ENCODE measurements around the gene HERPUD1.

Gene HERPUD1

DNA sequence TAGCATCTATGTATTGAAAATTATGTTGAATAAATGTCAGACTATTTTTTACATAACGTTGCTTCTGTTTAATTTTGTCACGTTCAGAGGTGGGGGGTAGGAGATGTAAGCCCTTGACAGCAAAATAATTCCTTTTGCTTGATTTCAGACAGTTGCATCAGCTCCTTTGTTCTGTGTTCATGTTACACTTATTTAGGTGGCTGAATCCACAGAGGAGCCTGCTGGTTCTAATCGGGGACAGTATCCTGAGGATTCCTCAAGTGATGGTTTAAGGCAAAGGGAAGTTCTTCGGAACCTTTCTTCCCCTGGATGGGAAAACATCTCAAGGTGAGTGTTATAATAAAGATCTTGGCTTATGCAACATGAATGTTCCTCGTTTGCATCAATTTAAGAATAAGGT lies 4.5 kb downstream of the HERPUD1 start:
- DNase-seq, result no peak

DNA sequence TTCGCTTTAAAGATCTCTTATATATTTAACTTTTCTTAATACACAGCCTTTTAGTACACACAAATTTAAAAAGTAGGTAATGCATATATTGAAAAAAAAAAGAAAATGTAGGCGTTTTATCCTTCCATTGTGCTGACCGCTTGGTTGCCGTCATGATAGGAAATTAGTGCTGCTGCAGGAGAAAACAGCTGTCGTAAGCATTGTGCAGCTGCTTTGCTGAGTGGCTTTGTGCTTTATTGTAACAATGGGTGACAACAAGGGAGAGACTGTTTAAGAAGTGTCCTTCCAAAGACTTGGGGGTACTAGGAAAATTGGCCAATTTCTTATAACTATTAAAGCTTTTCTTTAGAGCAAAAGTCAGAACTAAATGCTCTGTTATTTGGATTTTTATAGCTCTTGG lies 5.0 kb downstream of the HERPUD1 start:
- no peak for DNase-seq

DNA sequence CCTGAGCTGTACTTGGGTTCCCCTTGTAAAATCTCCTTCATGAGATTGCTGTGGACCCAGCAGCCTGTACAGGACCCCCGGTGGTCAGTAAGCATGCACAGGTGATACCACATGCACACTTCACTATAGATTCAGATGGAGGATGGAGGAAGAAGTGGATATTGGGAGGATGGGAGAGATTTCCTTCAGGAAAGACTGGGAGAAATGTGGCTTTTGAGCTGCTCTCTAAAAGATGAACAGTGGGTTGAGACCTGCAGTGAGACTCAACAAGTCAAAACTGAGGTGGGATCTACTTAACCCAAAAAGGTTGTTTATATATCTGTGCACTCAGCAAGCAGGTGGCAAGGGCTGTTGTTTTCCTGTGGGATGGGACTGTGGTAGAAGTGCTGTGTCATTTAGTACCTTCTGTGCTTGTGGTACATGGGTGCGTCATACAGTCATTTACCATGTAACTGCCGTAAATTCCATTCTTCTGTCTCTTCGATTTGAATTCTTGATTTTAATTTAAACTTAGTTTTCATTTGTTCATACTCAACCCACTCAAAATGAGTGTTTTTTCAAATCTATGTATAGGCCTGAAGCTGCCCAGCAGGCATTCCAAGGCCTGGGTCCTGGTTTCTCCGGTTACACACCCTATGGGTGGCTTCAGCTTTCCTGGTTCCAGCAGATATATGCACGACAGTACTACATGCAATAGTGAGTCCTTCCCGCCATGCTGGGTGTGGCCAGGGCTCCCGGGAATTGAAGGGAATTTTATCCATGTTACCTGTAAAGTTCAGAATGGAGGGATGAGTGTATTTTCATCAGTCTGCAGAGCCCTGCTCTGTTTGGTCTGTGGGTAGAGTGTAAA lies 6.9 kb downstream of the HERPUD1 start:
- no peak for DNase-seq

DNA sequence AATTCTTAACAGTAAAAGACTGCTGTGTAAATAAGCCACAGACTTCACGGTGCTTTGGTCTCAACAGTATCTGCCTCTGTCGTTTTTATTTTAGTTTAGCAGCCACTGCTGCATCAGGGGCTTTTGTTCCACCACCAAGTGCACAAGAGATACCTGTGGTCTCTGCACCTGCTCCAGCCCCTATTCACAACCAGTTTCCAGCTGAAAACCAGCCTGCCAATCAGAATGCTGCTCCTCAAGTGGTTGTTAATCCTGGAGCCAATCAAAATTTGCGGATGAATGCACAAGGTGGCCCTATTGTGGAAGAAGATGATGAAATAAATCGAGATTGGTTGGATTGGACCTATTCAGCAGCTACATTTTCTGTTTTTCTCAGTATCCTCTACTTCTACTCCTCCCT lies 7.9 kb downstream of the HERPUD1 start:
- DNase-seq, result no peak

DNA sequence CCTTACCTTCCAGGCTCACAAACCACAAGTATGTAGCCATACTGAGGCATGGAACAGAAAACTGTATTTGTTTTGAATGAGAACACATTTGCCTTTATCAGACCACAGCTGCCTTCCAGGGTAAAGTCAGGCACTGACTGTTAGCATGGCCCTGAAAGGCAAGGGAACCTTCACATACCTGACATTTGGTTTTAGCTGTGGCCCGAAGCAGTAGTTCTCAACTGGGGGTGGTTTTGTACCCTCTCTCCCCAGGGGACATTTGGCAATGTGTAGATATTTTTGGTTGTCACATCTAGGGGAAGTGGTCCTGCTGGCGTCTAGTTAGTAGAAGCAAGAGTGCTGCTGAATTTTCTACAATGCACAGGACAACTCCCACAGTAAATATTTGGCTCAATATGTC lies 9.2 kb downstream of the HERPUD1 start:
- no peak for DNase-seq

DNA sequence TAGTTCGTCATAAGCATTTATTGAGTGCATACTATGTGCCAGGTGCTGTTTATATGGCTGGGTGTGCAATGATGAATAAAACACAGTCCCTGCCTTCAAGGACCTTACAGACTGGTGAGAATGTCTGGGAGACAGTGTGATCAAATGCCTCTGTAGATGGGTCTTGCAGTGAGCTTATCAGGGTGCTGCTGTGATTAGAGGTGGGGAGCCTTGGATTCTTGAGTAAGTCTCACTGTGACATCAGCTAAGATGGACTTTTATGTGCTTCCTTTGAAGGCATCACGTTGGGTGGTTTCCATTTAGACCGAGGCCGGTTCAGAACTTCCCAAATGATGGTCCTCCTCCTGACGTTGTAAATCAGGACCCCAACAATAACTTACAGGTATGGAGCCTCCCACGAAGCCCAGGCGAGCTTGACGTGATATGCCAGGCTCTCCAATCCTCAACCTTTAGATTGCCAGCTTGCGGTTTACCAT lies 10.0 kb downstream of the HERPUD1 start:
- DNase-seq, result no peak

DNA sequence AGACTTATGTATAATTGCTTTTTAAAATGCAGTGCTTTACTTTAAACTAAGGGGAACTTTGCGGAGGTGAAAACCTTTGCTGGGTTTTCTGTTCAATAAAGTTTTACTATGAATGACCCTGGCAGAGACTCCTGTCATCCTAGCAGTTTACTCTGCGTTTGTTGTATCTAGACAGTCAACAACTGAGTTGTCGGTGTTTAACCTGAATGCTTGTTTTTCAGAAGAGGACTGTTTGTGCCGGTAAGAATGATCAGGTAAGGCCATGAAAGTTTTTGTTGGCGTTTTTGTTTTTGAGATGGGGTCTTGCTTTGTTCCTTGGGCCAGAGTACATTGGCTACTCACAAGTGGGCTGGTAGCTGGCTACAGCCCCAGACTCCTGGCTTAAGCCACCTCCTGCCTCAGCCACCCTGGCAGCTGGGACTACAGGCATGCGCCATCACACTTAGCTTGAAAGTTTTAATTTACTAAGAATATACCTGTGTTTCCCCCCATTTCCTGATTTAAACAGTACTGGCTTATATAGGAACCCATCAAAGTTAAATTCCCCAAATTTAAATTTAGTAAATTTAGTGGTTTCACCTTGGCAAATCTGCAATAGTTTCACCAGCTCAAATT lies 11.9 kb downstream of the HERPUD1 start:
- no peak for DNase-seq

DNA sequence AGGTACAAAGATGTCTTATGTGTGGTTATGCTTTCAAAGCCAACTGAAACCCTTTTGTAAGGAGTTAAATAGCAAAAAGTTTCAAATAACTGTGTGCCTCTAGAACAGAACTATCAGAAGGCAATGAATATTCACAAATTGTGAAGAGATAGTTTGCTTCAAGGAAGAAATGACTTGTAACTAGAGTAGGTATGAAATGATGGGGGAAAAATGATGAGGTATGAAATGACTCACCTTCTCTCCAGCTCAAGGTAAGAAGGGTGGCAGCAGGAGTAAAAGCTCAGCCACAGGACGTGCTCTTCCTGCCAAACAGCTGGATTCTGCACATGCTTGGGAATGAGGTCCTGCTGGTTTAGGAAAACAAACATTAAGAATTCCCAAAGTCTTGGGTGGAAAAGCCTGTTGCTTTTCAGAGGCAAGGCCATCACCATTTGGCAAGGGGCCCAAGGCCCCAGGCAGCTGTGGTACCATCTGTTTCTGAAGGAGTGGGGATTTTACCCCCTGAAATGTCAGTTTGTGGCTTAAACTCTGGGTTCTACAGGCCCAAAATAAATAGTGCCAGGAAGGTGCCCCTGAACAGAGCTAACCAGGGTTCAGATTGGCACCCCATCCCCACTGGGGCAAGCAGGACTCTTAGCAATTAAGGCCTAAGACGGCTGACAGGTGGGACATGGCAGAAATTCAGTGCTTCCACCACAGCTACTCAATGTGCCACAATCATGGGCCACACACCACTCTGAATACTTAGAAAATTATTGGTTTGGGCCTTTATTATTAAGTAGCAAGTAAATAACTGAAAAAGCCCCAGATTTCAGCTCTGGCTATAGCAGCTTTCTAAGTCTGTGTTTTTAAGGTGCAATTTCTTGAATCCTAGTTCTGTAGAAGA lies 13.3 kb downstream of the HERPUD1 start:
- DNase-seq, result no peak

DNA sequence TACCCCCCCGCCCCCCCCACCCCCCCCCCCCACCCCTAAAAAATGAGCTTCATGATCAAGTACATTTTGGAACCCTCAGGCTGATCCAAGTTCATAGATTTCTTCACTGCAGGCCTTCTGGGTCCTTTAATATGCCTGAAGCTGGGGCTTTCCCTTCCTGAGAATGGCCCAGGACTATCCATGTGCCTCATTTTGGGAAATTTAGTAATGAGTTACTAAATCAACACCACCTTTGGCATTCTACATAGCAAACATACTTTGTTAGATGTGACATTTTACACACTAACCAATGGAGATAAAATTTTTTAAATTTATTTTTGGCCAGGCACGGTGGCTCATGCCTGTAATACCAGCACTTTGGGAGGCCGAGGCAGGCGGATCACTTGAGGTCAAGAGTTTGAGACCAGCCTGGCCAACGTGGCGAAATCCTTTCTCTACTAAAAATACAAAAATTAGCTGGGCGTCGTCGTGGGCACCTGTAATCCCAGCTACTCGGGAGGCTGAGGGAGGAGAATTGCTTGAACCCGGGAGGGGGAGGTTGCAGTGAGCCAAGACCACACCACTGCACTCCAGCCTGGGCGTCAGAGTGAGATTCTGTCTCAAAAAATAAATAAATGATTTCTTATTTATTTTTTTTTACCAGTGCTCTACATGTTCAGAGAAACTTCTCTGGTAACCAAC lies 14.0 kb downstream of the HERPUD1 start:
- no peak for DNase-seq

DNA sequence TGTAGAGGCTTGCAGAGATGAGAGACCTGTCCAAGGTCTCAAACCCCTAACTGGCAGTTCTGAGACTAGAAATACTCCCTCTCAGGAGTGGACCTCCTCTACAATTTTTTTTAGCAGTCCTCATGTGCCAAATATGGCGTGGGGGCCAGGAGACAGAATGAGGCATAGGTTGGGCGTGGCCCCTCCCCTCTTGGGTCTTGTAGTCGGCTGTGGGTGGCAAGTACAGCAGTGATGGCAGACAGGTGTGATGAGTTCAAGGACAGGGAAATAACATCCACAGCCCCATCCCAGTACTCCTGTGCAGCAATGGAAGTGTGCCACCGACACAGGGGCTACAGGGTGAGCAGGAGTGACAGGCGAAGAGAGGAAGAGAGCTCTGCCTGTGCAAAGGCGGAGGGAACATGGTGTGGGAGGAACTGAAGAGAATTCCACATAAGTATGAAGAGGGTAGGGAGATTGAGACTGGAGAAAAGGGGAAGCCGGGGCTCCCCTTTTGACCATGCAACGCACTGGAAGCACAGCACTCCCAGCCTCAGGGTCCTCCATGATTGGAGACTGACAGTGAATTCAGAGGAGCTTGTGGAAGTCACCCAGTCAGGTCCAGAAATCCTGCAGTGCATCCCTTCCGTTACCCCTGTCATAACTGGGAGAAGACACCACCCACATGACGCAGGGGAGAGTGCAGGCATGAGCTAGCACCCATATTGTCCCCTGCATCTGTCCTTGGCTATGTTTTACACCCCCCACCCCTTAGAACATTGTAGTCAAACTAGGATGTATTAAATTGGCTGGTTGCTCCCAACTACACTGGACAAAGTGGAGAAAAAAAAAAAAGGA lies 15.0 kb downstream of the HERPUD1 start:
- no peak for DNase-seq

DNA sequence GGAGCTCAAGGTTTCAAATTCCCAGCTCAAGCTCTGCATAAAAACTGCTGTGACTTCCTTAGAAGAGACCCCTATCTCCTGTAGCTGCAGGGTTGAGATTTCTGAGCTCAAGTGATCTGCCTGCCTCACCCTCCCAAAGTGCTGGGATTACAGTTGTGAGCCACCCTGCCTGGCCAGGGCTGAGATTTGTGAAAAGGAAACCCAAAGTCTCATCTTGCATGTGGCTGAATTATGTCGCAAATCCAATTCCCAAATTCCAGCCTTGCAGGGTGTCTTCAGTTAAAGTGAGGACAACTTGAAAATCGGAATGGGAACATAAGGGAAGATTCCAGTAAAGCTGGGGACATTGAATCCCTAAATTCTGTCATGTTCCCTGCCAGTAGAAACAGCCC lies 15.7 kb downstream of the HERPUD1 start:
- no peak for DNase-seq

DNA sequence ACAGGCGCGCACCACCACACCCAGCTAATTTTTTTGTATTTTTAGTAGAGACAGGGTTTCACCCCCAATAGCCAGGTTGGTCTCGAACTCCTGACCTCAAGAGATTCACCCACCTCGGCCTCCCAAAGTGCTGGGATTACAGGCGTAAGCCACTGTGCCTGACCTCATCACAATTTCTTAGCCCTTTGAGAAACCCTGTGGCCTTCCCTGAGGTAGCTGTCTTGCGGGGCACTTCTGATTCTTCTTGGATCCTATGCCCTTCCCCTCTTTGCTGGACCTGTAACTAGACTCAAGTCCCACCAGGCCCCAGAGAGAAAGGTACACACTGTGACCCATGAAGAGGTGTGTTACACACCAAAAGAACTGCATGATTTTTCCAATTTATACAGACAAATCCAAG lies 16.3 kb downstream of the HERPUD1 start:
- DNase-seq, result no peak

DNA sequence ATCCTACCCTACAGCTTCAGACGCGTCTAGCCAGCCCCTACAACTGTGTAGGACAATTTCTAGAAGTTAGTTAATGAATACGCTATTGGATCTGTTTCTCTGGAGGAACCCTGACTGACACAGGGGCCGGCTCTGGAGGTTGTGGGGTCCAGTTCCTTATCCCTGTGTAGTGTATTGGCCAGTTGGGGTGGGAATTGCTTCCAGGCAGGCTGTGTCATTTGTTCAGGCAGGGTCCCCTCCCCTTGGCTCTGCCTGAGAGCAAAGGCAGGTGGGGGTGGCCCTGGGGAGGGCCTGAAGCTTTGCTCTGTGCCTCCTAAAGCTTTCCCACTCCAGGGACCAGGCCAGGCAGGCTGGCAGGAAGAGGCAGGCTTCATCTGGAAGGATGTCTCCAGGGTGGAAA lies 18.1 kb downstream of the HERPUD1 start:
- no peak for DNase-seq

DNA sequence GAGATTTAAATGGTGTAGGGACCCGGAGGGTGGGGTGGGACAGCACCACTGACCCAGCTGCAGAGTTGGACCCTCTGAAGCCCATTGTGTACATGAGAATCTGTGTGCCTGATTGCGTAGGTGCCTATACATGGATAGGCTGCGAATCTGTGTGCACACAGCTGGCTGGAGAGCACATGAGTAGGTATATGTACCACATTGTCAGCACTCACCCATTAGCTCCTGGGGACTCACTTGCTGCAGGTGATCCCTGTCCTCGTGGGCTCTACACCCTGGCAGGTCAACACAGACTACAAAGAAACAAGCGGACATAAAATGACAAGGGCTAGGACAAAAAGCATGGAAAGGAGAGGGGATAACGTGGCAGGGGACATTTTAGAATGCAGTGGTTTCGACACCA lies 18.5 kb downstream of the HERPUD1 start:
- DNase-seq, result no peak

DNA sequence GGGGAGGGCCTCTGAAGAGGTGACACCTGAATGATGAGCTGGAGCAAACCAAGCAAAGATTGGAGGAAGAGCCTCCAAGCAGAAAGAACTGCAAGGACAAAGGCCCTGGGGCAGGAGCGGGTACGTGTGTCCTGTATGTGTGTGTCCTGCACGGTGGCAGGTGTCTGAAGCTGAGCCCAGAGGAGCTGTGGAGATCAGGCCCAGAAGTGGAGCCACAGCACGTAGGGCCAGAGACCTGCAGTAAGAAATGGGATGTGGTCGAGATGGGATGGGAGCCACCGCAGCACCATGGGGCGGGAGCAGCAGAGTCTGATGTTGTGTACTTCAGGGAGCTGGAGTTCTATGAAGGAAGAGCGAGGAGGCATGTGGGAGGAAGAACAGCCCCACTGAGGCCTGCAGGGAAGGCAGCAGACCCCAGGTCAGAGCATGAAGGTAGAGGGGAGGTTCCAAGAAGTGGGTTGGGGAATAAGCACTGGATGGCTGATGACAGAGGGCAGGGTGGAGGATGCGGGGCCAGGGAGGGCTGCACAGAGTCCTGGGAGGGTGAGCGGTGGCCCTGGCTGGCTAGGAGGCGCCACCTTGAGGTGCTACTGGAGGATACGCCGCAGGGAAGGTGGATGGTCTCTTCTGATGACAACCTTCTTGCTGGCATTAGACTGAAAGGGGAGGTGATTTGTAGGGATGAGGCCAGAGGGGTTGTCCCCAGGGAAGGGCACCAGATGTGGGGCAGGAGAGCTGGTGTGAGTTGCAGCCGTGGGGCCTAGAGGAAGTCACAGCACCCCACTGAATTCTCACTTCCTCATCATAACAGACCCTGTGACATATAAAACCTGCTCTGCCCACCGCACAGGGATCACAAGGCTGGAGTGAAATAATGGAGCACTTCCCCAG lies 19.2 kb downstream of the HERPUD1 start:
- peak; percentile 25 for DNase-seq

DNA sequence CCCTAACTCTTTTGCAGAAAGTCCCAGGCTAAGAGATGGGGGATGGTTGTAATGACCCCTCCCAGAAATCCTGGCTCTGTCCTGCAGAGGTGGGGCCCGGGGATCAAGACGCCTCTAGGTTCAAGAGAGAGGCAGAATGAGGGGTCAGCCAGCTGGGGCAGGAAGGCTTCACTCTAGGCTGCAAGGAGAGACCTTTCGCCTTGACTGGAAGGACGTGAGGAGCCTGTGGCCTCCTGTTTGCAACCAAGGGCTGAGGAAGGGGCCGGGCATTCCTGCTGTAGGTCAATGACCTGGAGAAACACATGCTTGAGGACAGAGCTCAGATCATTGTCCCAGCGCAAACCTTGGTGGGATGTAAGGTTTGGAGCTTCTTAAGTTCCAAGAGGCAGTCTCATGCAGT lies 21.1 kb downstream of the HERPUD1 start:
- no peak for DNase-seq

DNA sequence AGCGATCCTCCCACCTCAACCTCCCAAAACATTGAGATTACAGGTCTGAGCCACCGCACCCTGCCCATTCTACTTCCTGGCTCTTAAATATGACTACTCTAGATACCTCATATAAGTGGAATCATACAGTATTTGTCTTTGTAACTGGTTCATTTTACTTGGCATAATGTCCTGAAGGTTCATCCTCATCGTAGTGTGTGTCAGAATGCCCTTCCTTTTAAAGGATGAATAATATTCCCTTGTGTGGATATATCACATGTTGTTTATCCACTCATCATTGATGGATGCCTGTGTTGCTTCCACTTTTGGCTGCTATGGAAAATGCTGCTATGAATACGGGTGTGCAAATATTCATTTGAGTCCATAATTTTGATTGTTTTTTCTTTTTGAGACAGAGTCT lies 24.1 kb downstream of the HERPUD1 start:
- no peak for DNase-seq

DNA sequence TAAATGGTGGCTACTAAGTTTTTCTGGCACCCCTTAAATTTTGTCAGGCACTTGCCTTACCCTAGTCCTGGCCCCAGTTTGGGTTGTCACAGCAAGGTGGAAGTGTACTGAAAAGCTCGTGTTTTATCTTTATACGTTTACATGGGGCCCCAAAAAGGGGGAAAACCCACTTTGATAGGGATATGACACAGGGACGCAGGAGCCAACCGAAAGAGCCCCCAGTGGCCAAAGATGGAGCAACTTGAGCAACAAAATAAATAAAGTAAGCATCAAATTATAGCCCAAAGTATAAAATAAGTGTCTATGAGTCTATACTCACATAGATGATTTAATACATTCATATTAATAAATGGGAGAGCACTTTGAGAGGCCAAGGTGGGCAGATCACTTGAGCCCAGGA lies 24.8 kb downstream of the HERPUD1 start:
- no peak for DNase-seq

DNA sequence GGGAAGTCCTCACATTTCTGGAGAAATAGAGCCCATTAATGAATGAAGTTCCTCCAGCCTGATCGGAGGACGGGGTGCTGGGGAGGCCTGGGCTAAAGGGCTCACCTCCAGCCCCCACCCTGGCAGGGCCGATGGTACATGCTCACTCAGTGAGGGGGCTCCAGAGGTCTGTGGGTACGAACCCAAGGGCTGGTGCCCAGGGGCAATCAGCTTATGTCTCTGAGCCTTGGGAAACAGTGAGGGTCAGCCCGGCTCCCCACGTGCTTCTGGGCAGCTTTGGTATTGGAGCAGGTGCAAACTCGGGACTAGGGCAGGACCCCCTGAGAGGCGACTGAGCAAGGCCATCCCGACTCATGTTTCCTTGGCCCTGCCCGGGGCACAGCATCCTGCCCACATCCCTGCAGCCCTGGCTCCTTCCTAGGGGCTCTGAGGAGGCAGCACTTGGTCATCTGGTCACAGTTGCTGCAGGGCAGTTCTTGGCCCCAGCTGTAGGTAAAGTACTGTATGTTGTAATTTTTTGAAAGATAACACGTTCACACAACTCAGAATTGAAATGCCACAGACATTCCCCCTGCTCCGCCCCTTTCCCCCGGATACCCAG lies 28.8 kb downstream of the HERPUD1 start:
- DNase-seq, result no peak

DNA sequence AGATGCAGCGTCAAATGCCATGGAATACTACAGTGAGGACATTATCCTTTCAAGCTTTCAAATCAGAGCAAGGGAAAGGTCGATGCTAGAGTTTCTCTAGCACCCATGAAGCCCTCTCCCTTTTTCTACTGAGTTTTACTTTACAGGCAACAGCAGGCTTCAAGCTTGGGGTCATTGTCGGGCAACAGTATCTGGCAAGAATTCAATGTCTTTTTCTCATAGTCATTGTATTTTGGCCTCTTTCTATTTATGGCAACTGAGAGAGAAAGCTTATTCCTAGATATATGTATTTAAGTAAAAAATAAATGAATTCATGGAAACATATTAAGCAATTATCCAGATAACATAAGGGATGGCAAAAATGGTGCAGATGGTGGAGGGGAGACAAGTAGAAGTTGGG lies 29.4 kb downstream of the HERPUD1 start:
- no peak for DNase-seq

Data from effector CD4-positive, alpha-beta T cell (primary cell).